Mesendoderm (in vitro differentiated cells): ENCODE data around the gene ACACA.

Experiments used
- DNase-seq: peaks from one replicate; pipeline ENCODE4 v3.0.0; 2013
- H2AK5ac ChIP-seq: 2 replicates; pipeline ENCODE4 v1.6.1; 2013; ENCODE audit warnings: low read length, inconsistent platforms
- H2BK120ac ChIP-seq: 2 replicates; pipeline ENCODE4 v1.6.1; 2013; ENCODE audit warnings: low read depth, mild to moderate bottlenecking, low read length, moderate library complexity, mixed read lengths
- H2BK15ac ChIP-seq: replicated peaks from 2 replicates; pipeline ENCODE4 v1.6.1; 2013; ENCODE audit warnings: low read depth, mild to moderate bottlenecking, moderate library complexity
- H2BK5ac ChIP-seq: 2 replicates; pipeline ENCODE4 v1.6.1; 2013; ENCODE audit warnings: low read length, inconsistent platforms
- H3K18ac ChIP-seq: 2 replicates; pipeline ENCODE4 v1.6.1; 2013; ENCODE audit warnings: mild to moderate bottlenecking, low read length, mixed read lengths
- H3K23ac ChIP-seq: one replicate; pipeline ENCODE4 v1.6.1; 2013; ENCODE audit warnings: low read length
- H3K27ac ChIP-seq: 2 replicates; pipeline ENCODE4 v1.5.1; 2013; ENCODE audit warnings: low read depth, mild to moderate bottlenecking, inconsistent platforms, low read length, moderate library complexity
- H3K27me3 ChIP-seq: 2 replicates; pipeline ENCODE4 v1.6.1; 2013; ENCODE audit warnings: low read length, control low read depth, mild to moderate bottlenecking, inconsistent platforms; ENCODE audit not compliant: insufficient read depth, poor library complexity
- H3K36me3 ChIP-seq: 2 replicates; pipeline ENCODE4 v1.6.1; 2013; ENCODE audit warnings: low read length, inconsistent platforms; ENCODE audit not compliant: control insufficient read depth, insufficient read depth
- H3K4ac ChIP-seq: one replicate; pipeline ENCODE4 v1.6.1; 2013; ENCODE audit warnings: low read depth, mild to moderate bottlenecking, low read length, moderate library complexity
- H3K4me1 ChIP-seq: 2 replicates; pipeline ENCODE4 v1.6.1; 2013; ENCODE audit warnings: low read depth, low read length, inconsistent platforms; ENCODE audit not compliant: control insufficient read depth
- H3K4me2 ChIP-seq: 2 replicates; pipeline ENCODE4 v1.6.1; 2013; ENCODE audit warnings: low read length
- H3K4me3 ChIP-seq: 2 replicates; pipeline ENCODE4 v1.5.1; 2013; ENCODE audit warnings: mild to moderate bottlenecking, low read length
- H3K56ac ChIP-seq: one replicate; pipeline ENCODE4 v1.6.1; 2013; ENCODE audit warnings: low read length
- H3K79me1 ChIP-seq: 2 replicates; pipeline ENCODE4 v1.6.1; 2013; ENCODE audit warnings: low read length, inconsistent platforms
- H3K79me2 ChIP-seq: 2 replicates; pipeline ENCODE4 v1.6.1; 2013; ENCODE audit warnings: mild to moderate bottlenecking, low read length; ENCODE audit not compliant: control insufficient read depth, insufficient read depth
- H3K9ac ChIP-seq: 2 replicates; pipeline ENCODE4 v1.6.1; 2013; ENCODE audit warnings: low read length, inconsistent platforms
- H4K5ac ChIP-seq: one replicate; pipeline ENCODE4 v1.6.1; 2013; ENCODE audit warnings: low read length
- H4K8ac ChIP-seq: one replicate; pipeline ENCODE4 v1.6.1; 2013; ENCODE audit warnings: low read depth, mild to moderate bottlenecking, control low read depth, low read length, moderate library complexity
- WGBS: extraction: QIAGEN DNeasy Blood & Tissue Kit; methylation state at CpG from one replicate; pipeline ENCODE4 v1.1.7; 2013; ENCODE audit warnings: low lambda C conversion rate, missing lambda C conversion rate; ENCODE audit not compliant: insufficient coverage; ENCODE audit errors: extremely low coverage; 5-methylcytosine and 5-hydroxymethylcytosine counted together

ACACA gene

GRCh38 chr17:37338847-37339246 is 67.8 kb downstream of the ACACA start:
- Histone ChIP-seq H3K23ac (no peak overlapping the region), H3K9ac (no peak overlapping the region), H4K8ac (no peak overlapping the region), H3K36me3 (no peaks in the 10 kb centered on the region), H3K79me2 (peaks cover 46% of the 10 kb centered on the region), H3K4me1 (no peaks in the 10 kb centered on the region), H3K18ac (no peak overlapping the region), H3K27me3 (no peaks in the 10 kb centered on the region), H4K5ac (no peak overlapping the region), H3K79me1 (peaks cover 5% of the 10 kb centered on the region), H3K27ac (no peak overlapping the region), H3K56ac (no peak overlapping the region), H3K4me3 (no peak overlapping the region), H3K4me2 (no peak overlapping the region), H2BK120ac (no peak overlapping the region), H2AK5ac (no peak overlapping the region), H2BK5ac (no peak overlapping the region), H3K4ac (no peak overlapping the region), H2BK15ac (no peak overlapping the region)
- WGBS, result no CpG with 5 or more reads among the region's 3 CpGs
- DNase-seq, result no peak

GRCh38 chr17:37327341-37328090 is 79.1 kb downstream of the ACACA start:
- peaks cover 6% of the 10 kb centered on the region for H3K79me1 ChIP-seq
- H3K27me3 ChIP-seq, result no peaks in the 10 kb centered on the region
- no peak overlapping the region for H2BK120ac ChIP-seq
- H3K4me3 ChIP-seq, result no peak overlapping the region
- H2AK5ac ChIP-seq, result no peak overlapping the region
- no peak for DNase-seq
- peaks cover 3% of the 10 kb centered on the region for H3K36me3 ChIP-seq
- H3K4me1 ChIP-seq, result no peaks in the 10 kb centered on the region
- H2BK15ac ChIP-seq, result no peak overlapping the region
- H3K18ac ChIP-seq, result no peak overlapping the region
- no peak overlapping the region for H4K8ac ChIP-seq
- no peak overlapping the region for H3K4ac ChIP-seq
- no peak overlapping the region for H3K23ac ChIP-seq
- no peak overlapping the region for H4K5ac ChIP-seq
- no peak overlapping the region for H3K9ac ChIP-seq
- H3K4me2 ChIP-seq, result no peak overlapping the region
- H2BK5ac ChIP-seq, result no peak overlapping the region
- H3K56ac ChIP-seq, result no peak overlapping the region
- no peak overlapping the region for H3K27ac ChIP-seq
- peaks cover 7% of the 10 kb centered on the region for H3K79me2 ChIP-seq
- WGBS, result no CpG with 5 or more reads among the region's 5 CpGs

- Histone ChIP-seq H3K79me2 (peaks cover 6% of the 10 kb centered on the region), H4K8ac (no peak overlapping the region), H2BK15ac (no peak overlapping the region), H3K18ac (no peak overlapping the region), H3K4me3 (no peak overlapping the region), H3K27ac (no peak overlapping the region), H2BK5ac (no peak overlapping the region), H3K36me3 (peaks cover 2% of the 10 kb centered on the region), H3K4me1 (no peaks in the 10 kb centered on the region), H3K4ac (no peak overlapping the region), H3K23ac (no peak overlapping the region), H3K9ac (no peak overlapping the region), H4K5ac (no peak overlapping the region), H2BK120ac (no peak overlapping the region), H3K79me1 (peaks cover 6% of the 10 kb centered on the region), H2AK5ac (no peak overlapping the region), H3K56ac (no peak overlapping the region), H3K27me3 (no peaks in the 10 kb centered on the region), H3K4me2 (no peak overlapping the region)
- WGBS, result no CpG with 5 or more reads among the region's 7 CpGs
- no peak for DNase-seq
Observed at GRCh38 chr17:37322826-37323561, 83.6 kb downstream of the ACACA start.

GRCh38 chr17:37322106-37322505 is 84.5 kb downstream of the ACACA start:
- Histone ChIP-seq H3K4me3 (no peak overlapping the region), H3K9ac (no peak overlapping the region), H3K27me3 (no peaks in the 10 kb centered on the region), H3K79me2 (peaks cover 6% of the 10 kb centered on the region), H3K4me2 (no peak overlapping the region), H3K79me1 (peaks cover 5% of the 10 kb centered on the region), H4K5ac (no peak overlapping the region), H2BK5ac (no peak overlapping the region), H3K4ac (no peak overlapping the region), H3K18ac (no peak overlapping the region), H3K4me1 (no peaks in the 10 kb centered on the region), H2BK15ac (no peak overlapping the region), H3K56ac (no peak overlapping the region), H3K36me3 (peaks cover 2% of the 10 kb centered on the region), H3K23ac (no peak overlapping the region), H2AK5ac (no peak overlapping the region), H4K8ac (no peak overlapping the region), H3K27ac (no peak overlapping the region), H2BK120ac (no peak overlapping the region)
- no peak for DNase-seq
- no CpG with 5 or more reads among the region's 1 CpG for WGBS

GRCh38 chr17:37318931-37319594 is 87.6 kb downstream of the ACACA start:
- no CpG with 5 or more reads among the region's 3 CpGs for WGBS
- no peak overlapping the region for H4K5ac ChIP-seq

More at GRCh38 chr17:37318931-37319594, 87.6 kb downstream of the ACACA start:
- Histone ChIP-seq H3K79me1 (peaks cover 7% of the 10 kb centered on the region), H2AK5ac (no peak overlapping the region), H3K56ac (no peak overlapping the region), H3K18ac (no peak overlapping the region), H2BK5ac (no peak overlapping the region), H3K23ac (no peak overlapping the region), H2BK15ac (no peak overlapping the region), H2BK120ac (no peak overlapping the region), H3K36me3 (no peaks in the 10 kb centered on the region), H4K8ac (no peak overlapping the region), H3K27ac (no peak overlapping the region), H3K4me3 (no peak overlapping the region), H3K27me3 (no peaks in the 10 kb centered on the region), H3K4me2 (no peak overlapping the region), H3K4me1 (no peaks in the 10 kb centered on the region), H3K79me2 (peaks cover 8% of the 10 kb centered on the region), H3K9ac (no peak overlapping the region), H3K4ac (no peak overlapping the region)
- no peak for DNase-seq
